Panc1 (cell line): ENCODE results near the gene MFN1.

Experiments used
- CTCF ChIP-seq: fragments of 450-650 bp; IDR thresholded peaks from 2 replicates; pipeline ENCODE4 v1.5.1; 2017; ENCODE audit warnings: mild to moderate bottlenecking
- POLR2AphosphoS5 ChIP-seq: IDR thresholded peaks from 2 replicates; pipeline ENCODE4 v1.6.1; 2012; ENCODE audit warnings: mild to moderate bottlenecking, low read depth, low read length, moderate library complexity
- SIN3A ChIP-seq: IDR thresholded peaks from 2 replicates; pipeline ENCODE4 v1.6.1; 2012; ENCODE audit warnings: low read depth, mild to moderate bottlenecking, low read length, moderate library complexity, borderline replicate concordance; ENCODE audit not compliant: insufficient read depth
- TCF7L2 ChIP-seq: IDR thresholded peaks from 2 replicates; pipeline ENCODE4 v1.6.1; 2011; ENCODE audit warnings: mild to moderate bottlenecking, low read depth, low read length, inconsistent platforms
- TF ChIP-seq, protein P1 (sequence below), 2 experiments: IDR thresholded peaks; 2 replicates each; pipeline ENCODE4 v1.6.1; 2011 to 2012; ENCODE audit warnings: low read depth in 2 of 2, control low read depth in 1 of 2, low read length in 1 of 2, mild to moderate bottlenecking in 1 of 2, moderate library complexity in 1 of 2; ENCODE audit not compliant: insufficient read depth in 1 of 2

DNA sequence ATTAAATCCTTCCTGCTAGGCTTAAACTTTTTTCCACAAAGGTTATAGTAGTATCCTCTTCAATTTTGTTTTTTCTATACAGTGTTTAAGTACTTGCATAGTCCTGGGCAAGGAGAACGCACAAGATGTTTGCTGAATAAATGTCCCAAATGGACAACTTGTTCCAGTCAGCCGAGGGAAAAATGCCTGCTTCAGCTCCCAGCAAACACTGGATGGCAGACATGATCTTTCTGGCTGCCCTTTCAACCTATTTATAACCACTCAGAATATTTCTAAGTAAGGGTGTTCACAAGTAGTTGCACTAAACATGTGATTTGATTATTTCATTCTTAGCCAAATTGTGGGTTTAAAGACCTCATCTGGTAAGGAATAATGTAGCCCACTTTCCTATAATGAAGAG is 74.0 kb downstream of the MFN1 start:
- TF ChIP-seq POLR2AphosphoS5 (no peak), CTCF (peak; percentile 71), SIN3A (no peak), TCF7L2 (no peak)
- TF ChIP-seq, protein P1, sequence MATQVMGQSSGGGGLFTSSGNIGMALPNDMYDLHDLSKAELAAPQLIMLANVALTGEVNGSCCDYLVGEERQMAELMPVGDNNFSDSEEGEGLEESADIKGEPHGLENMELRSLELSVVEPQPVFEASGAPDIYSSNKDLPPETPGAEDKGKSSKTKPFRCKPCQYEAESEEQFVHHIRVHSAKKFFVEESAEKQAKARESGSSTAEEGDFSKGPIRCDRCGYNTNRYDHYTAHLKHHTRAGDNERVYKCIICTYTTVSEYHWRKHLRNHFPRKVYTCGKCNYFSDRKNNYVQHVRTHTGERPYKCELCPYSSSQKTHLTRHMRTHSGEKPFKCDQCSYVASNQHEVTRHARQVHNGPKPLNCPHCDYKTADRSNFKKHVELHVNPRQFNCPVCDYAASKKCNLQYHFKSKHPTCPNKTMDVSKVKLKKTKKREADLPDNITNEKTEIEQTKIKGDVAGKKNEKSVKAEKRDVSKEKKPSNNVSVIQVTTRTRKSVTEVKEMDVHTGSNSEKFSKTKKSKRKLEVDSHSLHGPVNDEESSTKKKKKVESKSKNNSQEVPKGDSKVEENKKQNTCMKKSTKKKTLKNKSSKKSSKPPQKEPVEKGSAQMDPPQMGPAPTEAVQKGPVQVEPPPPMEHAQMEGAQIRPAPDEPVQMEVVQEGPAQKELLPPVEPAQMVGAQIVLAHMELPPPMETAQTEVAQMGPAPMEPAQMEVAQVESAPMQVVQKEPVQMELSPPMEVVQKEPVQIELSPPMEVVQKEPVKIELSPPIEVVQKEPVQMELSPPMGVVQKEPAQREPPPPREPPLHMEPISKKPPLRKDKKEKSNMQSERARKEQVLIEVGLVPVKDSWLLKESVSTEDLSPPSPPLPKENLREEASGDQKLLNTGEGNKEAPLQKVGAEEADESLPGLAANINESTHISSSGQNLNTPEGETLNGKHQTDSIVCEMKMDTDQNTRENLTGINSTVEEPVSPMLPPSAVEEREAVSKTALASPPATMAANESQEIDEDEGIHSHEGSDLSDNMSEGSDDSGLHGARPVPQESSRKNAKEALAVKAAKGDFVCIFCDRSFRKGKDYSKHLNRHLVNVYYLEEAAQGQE (IDR thresholded peaks at IDR 0.05; ENCODE audit: insufficient read depth in 1 of 2, low read depth in 2 of 2, low read length in 1 of 2), result no peak
